DMS114 treated with DMSO at 0.1 percent for 48 hours (cell line): Measurements from ENCODE around the gene RAPGEF6.
"Not testable (repeated sequence)": the region's sequence is repeated elsewhere in the genome, so short reads cannot be mapped to it uniquely, and the experiment has no call there.

Experiments used
- DNase-seq: peaks from one replicate; lab custom pipeline; 2025; ENCODE audit not compliant: unreplicated experiment; lab: John Stamatoyannopoulos, UW

The RAPGEF6 gene, protein sequence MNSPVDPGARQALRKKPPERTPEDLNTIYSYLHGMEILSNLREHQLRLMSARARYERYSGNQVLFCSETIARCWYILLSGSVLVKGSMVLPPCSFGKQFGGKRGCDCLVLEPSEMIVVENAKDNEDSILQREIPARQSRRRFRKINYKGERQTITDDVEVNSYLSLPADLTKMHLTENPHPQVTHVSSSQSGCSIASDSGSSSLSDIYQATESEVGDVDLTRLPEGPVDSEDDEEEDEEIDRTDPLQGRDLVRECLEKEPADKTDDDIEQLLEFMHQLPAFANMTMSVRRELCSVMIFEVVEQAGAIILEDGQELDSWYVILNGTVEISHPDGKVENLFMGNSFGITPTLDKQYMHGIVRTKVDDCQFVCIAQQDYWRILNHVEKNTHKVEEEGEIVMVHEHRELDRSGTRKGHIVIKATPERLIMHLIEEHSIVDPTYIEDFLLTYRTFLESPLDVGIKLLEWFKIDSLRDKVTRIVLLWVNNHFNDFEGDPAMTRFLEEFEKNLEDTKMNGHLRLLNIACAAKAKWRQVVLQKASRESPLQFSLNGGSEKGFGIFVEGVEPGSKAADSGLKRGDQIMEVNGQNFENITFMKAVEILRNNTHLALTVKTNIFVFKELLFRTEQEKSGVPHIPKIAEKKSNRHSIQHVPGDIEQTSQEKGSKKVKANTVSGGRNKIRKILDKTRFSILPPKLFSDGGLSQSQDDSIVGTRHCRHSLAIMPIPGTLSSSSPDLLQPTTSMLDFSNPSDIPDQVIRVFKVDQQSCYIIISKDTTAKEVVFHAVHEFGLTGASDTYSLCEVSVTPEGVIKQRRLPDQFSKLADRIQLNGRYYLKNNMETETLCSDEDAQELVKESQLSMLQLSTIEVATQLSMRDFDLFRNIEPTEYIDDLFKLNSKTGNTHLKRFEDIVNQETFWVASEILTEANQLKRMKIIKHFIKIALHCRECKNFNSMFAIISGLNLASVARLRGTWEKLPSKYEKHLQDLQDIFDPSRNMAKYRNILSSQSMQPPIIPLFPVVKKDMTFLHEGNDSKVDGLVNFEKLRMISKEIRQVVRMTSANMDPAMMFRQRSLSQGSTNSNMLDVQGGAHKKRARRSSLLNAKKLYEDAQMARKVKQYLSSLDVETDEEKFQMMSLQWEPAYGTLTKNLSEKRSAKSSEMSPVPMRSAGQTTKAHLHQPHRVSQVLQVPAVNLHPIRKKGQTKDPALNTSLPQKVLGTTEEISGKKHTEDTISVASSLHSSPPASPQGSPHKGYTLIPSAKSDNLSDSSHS (N-terminal part only)

DNA sequence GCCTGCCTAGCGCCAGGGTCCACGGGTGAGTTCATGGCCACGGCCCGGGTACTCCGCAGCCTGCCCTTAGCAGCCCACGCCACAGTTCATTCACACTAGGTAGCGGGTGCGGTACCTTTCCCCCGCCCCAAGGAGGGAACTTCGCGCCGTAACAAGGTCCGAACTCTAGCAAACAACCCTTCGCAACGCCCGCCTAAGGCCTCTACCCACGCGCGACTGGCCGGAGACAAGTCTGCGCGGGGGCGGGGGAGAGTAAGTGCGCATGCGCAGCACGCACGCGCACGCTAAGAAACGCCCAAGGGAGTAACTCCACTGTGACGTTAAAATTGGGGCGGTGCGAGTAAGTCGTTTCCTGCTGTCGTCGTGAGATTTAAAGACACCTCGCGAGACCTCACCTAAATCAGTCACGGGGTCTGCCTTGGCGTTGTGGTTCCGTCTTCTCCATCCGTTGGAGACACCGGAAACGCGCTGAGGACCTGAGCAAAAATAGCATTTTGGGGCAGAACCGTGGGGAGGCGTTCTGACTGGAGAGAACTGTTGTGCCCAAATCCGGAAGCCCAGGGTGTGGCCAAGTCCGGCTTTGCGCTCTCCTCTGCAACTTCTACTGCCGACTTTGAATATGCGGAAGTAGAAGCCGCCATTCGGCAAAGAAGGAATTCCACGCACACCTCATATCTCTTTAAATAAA is at the start of gene RAPGEF6:
Gene RAPGEF6 (minus strand): TSS at position 234 of the 688 bp plus-strand sequence. CDS start 199 bp downstream, at position 35.
- peak; percentile 99 for DNase-seq

DNA sequence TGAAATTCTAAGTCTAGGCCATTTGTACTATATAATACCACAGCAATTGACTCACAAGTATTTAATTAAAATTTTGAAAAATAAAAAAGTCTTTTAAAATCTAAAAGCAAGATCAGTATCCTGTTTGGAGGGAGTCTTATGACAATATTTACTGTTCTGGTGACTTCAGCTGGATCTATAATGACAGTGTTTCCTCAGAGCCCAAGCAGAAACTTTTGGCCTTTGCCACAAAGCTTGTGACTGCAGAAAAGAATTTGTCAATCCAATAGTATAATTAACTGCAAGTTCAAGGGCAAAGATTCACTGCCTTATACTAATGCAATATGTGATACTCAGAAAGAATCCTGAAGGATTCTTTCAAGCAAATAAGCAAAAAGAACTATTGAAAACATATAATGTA is 49.6 kb upstream of the RAPGEF6 start:
- DNase-seq: no peak

DNA sequence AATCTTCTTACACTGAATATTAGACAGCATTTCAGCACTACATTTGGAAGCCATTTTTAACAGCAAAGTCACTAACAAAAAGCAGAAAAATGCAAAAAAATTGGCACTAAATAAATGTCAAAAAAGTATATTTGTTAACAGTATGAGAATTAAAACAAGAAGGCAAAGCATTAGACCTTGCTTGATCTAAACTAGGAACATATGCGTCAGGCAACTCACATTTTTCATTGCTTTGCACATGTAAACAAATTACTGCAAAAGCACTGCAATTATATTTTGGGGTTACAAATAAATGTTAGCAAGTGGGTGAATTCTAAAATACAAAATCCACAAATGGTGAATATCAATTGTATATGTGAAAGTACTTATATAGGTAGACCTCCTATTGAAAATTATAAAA is 49.0 kb upstream of the RAPGEF6 start:
- no peak for DNase-seq

DNA sequence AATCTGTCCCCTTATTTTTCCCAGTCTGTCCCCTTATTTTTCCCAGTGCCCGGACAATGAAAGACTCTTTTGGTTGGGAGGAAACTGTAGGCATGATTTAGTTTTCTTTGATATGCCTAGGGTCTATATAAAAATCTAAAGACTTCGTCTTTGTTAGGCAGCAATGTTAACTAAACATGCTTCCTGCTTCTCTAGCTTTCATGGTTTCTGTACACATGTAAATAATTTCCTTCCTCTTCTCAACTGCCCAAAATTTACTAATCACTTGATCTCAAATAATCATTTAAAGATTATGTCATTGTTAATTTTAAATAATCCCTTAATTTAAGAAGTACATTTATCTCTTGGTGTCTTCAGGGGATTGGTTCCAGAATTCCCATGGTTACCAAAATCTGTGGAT is 47.8 kb upstream of the RAPGEF6 start:
- DNase-seq: no peak

DNA sequence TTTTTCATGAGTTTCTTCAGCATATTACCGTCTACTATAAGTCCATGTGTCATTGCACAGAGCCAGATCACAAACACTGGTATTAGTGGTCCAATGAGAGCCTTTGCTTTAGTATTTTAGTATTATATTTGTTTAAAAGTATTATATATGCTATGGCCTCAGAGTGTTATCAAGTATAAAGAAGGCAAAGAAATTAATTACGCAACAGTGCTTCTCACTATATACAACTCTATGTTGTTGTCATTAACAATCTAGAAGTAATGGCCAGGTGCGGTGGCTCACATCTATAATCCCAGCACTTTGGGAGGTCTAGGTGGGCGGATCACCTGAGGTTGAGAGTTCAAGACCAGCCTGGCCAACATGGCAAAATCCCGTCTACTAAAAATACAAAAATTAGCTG is 47.1 kb upstream of the RAPGEF6 start:
- no peak for DNase-seq

DNA sequence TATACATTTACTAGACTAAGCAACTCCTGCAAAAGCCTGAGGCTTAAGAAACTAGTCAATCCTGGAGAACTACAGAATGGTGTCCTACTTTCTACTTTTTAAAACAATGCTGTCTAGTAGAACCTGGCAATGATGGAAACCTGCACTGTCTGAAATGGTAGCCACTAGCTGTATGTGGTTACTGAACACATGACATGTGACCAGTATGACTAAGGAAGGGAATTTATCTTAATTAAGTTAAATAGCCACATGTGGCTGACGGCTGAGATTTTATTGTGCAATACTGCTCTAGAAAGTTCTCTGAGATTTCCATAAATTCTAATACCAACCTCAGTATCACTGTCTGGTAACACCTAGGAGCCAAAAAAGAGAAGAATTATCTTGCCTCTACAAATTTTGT is 44.9 kb upstream of the RAPGEF6 start:
- no peak for DNase-seq

DNA sequence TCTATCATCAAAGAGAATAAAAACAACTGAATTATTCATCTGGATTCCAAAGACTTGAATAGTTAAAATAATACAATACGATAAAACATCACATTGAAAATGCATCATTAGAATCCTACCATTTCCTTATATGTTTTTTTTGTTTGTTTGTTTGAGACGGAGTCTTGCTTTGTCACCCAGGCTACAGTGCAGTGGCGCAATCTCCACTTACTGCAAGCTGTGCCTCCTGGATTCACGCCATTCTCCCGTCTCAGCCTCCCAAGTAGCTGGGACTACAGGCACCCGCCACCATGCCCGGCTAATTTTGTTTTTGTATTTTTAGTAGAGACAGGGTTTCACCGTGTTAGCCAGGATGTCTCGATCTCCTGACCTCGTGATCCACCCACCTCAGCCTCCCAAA is 43.2 kb upstream of the RAPGEF6 start:
- DNase-seq: not testable (repeated sequence)

DNA sequence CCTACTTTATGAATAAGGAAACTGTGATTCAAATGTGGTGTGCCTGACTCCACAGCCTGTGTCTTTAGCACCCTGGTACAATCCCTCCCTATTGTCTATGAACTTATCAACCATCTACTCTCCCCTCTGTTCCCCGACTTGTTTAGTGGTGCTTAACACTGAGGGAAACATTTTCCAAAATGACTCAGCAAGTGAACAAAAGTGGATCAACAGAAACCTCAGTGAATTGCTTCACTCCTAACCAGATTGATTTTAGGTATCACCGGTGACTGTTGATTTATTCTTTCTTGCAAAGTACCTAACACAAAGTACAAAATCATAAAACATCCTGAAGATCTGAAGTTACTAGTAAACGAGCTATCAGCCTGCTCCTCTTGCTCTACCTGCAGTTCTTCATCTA is 42.1 kb upstream of the RAPGEF6 start:
- no peak for DNase-seq

DNA sequence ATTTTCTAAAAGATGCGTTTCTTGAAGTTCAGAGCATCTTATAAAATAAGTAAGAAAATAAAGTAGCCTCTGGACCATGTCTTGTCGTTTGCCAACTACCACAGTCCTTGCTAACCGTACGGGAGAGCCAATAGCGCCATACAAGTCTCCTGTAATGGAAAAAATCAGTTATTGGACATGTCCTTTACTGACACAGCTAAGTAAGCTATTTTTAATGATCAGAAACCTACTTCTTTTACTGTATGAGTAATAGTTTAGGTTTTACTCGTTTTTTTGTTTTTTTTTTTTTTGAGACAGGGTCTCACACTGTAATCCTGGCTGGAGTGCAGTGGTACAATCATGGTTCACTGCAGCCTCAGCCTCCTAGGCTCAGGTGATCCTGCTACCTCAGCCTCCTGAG is 37.7 kb upstream of the RAPGEF6 start:
- no peak for DNase-seq

DNA sequence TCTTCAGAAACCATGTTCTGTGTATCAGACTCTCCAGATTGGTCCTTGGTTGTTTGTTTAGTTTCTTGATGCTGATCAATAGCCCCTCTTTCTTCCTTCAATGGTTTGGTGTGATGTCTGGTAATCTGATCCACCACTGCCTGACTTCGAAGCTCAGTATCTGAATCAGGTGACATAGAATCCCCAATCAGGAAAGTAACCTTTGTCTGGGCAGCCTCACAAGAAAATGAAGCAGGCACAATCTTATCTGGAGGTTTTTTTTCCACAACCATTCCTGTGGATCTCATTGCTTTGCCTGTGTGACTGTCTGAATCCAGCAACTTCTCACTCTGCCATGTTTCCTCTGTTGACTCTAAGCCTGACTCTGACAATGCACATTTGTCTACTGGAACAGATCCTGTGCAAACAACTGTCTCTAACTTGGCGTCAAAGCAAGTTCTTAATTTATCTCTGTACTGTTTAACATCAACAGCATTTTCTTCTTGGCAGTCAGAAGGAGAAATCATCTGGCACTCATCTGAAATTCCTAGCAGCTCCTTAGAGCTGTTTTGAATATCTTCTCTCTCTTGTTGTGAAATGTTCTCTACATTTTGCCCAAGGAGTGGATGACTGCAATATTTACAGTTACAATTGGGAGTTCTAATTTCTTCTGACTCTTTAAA is 37.1 kb upstream of the RAPGEF6 start:
- DNase-seq: no peak

DNA sequence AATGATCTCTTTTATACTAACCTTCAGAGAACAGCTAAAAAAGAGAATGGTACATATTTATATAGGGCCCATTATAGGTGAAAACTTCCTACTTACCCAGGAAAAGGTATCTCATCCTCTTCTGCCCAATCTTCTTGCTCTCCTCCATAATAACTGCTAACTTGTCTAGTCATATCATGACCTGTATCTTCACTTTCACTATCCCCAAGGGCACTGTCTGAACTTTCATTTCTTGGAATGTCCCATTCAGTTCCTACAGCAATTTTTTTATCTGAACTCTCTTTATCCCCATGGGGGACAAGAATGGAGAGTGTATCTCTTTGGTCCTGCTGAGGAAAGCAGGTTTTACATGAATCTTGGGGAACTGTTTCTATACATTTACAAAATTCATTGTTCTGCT is 36.4 kb upstream of the RAPGEF6 start:
- no peak for DNase-seq

DNA sequence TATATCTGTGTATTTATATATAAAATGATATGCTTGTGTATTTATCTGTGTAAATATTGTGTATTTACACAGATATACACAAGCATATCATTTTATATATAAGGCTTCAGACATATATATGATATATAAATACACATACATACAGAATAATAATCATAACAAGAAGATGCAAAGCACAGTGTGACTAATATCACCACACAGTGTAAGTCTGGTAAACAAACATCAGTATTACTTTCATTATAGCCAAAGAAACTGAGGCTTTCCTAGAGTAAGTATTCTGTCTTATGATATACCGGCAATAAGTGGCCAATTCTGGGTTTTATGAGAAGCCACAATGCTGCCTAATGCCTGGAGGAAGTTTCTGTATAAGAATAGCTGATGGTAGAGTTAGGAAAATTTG is 29.9 kb upstream of the RAPGEF6 start:
- DNase-seq: no peak

DNA sequence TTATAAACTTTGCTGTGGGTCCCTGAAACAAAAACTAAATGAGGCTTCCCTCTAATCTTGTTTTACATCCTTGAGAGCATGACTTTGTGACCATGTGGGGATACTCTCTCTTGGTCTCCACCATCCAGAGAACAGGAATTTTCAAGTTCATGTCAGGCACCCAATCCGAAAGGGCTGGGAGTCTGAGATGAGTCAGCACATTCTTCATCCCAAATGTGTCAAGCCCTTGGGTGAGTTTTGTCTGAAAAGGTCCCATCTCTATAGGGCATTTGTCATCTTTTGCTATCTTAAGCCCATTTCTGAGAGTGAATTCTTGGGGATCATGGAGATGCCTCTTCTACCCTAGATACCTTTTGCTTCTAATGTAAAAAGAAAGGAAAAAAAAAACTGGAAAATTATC is 26.9 kb upstream of the RAPGEF6 start:
- DNase-seq: no peak

DNA sequence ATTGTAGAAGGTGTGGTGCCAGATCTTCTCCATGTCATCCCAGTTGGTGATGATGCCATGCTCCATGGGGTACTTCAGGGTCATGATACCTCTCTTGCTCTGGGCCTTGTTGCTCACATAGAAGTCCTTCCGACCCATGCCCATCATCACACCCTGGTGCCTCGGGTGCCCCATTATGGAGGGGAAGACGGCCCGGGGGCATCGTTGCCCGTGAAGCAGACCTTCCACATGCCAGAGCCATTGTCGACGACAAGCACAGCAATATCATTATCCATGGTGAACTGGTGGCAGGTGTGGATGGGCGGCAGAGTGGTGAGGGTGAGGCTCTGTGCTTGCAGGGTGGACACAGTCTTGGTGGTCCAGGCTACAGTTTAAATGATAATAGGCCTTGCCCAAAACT is 24.8 kb upstream of the RAPGEF6 start:
- DNase-seq: no peak

DNA sequence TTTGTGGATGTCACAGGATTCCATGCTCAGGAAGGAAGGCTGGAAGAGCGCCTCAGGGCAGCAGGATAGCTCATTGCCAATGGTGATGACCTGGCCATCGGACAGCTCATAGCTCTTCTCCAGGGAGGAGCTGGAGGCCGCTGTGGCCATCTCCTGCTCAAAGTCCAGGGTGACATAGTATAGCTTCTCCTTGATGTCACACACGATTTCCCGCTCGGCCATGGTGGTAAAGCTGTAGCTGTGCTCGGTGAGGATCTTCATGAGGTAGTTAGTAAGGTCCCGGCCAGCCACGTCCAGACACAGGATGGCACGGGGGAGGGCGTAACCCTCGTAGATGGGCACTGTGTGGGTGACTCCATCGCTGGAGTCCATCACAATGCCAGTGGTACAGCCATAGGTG is 24.3 kb upstream of the RAPGEF6 start:
- DNase-seq: no peak

DNA sequence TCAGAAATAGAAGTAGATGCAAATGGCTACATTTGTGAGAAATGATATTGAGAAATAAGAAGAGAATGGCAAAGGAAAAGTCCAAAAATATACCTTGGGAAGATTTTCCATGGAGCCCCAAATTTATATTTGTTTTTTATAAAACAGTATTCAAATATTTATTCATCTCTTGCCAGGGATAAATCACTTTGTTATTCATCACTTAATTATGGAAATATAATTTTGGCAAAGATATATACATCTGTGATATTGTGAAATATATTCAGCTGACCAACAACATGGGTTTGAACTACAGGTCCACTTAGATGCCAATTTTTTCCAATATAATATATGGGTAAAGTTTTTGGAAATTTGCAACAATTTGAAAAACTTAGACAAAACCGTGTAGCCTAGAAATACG is 19.7 kb upstream of the RAPGEF6 start:
- no peak for DNase-seq

DNA sequence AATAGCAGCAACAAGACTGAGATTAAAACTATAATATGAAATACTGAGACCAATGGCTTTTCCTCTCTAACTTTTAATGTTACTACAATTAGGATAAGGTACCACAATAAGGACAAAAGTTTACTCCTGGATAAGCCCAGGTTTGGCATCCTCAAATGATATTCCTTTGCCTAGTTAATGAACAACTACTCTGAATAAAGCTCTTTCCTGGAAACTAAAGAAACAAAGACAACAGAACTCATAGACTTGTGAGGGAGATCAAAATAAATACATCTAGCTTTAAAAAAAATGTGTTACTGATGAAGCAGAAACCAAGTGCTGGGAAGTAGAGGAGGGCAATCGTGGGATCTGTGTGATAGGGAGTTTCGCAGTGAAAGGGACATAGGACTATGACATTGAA is 19.3 kb upstream of the RAPGEF6 start:
- no peak for DNase-seq

DNA sequence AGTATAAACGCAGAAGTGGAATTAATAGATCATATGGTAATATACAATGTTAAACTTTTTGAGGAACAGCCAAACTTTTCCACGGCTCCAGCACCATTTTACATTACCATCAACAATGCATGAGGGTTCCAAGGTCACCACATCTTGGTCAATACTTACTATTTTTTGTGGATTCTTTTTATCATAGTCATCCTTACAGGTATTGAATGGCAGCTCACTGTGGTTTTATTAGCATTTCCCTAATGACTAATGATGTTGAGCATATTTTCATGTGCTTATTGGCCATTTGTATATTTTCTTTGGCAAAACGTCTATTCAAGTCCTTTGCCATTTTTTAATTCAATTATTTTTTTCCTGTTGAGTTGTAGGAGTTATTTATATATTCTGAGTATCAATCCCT is 14.1 kb upstream of the RAPGEF6 start:
- DNase-seq: no peak

DNA sequence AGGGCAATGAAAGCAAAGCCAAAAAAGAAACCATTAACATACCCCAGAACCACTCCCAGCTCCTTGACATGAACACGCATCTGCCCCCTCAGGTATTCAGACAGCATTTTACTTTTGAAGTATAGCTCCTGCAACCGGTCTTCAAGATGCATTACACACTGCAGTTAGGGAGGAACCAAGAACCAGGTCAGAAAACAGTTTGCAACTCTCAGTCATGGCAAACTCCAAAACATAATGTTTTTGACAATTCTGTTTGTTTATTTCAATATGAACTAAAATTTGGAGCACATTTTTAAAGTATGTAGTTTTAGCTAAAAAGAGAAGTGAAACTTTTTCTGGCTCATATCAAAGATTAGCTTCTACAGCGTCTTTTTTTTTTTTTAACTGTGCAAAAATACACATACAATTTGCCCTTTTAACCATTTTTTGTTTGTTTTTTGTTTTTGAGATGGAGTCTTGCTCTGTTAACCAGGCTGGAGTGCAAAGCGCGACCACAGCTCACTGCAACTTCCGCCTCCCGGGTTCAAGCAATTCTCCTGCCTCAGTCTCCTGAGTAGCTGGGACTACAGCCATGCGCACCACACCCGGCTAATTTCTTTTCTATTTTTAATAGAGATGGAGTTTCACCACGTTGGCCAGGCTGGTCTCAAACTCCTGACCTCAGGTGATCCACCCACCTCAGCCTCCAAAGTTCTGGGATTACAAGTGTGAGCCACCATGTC is 12.2 kb upstream of the RAPGEF6 start:
- no peak for DNase-seq

DNA sequence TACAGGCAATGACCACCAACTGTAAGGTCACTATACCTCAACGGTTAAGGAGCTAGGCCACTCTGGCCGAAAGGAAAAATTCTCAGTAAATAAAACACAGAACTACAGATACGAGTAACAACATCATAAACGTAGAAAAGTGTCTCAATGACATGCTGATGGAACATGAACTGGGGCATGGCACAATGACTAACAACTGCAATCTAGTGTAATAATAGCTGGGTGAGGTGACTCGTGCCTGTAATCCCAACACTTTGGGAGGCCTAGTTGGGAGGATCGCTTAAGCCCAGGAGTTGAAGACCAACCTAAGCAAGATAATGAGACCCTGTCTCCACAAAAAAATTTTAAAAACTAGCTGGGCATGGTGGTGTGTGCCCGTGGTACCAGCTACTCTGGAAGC is 9.8 kb upstream of the RAPGEF6 start:
- DNase-seq: no peak
